ENCODE data around the gene HAPLN2. TPM values are rescaled to one million over a fixed set of nuclear protein-coding genes. Genes with fewer than 3 reads are reported as not detected.
A peak's percentile ranks its signal among the peaks of the same experiment; 100 is the strongest.

HAPLN2 gene
- total RNA-seq, 1 experiment from 2014 or later: 1.2 TPM

DNA sequence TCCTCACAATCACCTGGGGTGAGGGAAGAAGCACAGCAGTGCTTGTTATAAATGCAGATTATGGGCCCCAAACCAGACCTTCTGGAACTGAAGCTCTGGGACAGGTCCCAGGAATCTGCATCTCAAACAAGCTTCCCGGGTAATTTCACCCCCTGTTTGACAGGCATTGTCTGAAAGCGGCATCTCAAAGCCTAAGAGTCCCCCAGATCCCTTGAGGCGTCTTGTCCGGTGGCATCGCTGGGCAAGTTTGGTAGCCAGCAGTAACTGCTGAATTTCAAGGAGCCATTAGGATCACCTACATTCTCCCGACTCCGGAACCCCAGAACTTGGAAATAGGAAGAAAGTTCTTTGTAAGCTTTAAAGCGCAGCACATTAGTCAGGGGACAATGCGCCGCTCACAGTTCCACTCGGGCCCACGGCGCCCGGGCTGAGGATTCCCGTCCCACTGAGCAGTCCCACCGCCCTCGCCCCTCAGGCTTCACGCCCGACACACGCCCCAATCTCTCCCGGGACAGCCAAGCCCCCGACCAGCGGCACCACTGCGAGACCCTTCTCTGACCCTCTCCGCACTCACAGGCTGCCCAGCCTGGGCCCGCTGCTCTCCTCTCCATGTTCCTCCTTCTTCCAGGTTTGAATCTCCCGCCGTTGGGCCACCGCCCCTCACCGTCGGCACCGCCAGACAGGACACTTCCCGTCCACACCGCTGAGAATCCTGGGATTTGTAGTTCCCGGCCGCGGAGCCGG, 47.1 kb upstream of the HAPLN2 start, which contains the start of gene IQGAP3:
Gene IQGAP3 (minus strand): TSS at position 647 of the 744 bp plus-strand sequence. CDS start 36 bp downstream, at position 611.
- Mint-ChIP-seq H3K4me1 (peaks cover 15% of the 10 kb centered on the region), H3K27ac (peak within 1 kb of the TSS; percentile 61; the same call in 1 of the 2 replicates)
- POLR2A ChIA-PET: interaction anchor here (0.7 kb wide), 1 partner anchor 81 kb away, joined by 3 read pairs; no protein-coding TSS in a partner anchor

More for the DNA sequence above, 47.1 kb upstream of the HAPLN2 start, which contains the start of gene IQGAP3:
- TF ChIP-seq ZNF671 (CRISPR knock-in tag; IDR thresholded peaks at IDR 0.05): no peak
- no peak for TF ChIP-seq CBFB (CRISPR knock-in tag; IDR thresholded peaks at IDR 0.05; ENCODE audit: low read depth)
- TF ChIP-seq ZNF138 (CRISPR knock-in tag; conservative IDR thresholded peaks at IDR 0.05): no peak
- no peak for TF ChIP-seq NFYB (CRISPR knock-in tag; conservative IDR thresholded peaks at IDR 0.05; ENCODE audit: low read depth)
- no peak for TF ChIP-seq TEAD1 (CRISPR knock-in tag; IDR thresholded peaks at IDR 0.05)
- TF ChIP-seq, protein P1, sequence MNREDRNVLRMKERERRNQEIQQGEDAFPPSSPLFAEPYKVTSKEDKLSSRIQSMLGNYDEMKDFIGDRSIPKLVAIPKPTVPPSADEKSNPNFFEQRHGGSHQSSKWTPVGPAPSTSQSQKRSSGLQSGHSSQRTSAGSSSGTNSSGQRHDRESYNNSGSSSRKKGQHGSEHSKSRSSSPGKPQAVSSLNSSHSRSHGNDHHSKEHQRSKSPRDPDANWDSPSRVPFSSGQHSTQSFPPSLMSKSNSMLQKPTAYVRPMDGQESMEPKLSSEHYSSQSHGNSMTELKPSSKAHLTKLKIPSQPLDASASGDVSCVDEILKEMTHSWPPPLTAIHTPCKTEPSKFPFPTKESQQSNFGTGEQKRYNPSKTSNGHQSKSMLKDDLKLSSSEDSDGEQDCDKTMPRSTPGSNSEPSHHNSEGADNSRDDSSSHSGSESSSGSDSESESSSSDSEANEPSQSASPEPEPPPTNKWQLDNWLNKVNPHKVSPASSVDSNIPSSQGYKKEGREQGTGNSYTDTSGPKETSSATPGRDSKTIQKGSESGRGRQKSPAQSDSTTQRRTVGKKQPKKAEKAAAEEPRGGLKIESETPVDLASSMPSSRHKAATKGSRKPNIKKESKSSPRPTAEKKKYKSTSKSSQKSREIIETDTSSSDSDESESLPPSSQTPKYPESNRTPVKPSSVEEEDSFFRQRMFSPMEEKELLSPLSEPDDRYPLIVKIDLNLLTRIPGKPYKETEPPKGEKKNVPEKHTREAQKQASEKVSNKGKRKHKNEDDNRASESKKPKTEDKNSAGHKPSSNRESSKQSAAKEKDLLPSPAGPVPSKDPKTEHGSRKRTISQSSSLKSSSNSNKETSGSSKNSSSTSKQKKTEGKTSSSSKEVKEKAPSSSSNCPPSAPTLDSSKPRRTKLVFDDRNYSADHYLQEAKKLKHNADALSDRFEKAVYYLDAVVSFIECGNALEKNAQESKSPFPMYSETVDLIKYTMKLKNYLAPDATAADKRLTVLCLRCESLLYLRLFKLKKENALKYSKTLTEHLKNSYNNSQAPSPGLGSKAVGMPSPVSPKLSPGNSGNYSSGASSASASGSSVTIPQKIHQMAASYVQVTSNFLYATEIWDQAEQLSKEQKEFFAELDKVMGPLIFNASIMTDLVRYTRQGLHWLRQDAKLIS (CRISPR knock-in tag; IDR thresholded peaks at IDR 0.05; ENCODE audit: borderline replicate concordance): no peak
- TF ChIP-seq, protein P2, sequence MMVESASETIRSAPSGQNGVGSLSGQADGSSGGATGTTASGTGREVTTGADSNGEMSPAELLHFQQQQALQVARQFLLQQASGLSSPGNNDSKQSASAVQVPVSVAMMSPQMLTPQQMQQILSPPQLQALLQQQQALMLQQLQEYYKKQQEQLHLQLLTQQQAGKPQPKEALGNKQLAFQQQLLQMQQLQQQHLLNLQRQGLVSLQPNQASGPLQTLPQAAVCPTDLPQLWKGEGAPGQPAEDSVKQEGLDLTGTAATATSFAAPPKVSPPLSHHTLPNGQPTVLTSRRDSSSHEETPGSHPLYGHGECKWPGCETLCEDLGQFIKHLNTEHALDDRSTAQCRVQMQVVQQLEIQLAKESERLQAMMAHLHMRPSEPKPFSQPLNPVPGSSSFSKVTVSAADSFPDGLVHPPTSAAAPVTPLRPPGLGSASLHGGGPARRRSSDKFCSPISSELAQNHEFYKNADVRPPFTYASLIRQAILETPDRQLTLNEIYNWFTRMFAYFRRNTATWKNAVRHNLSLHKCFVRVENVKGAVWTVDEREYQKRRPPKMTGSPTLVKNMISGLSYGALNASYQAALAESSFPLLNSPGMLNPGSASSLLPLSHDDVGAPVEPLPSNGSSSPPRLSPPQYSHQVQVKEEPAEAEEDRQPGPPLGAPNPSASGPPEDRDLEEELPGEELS (CRISPR knock-in tag; IDR thresholded peaks at IDR 0.05): no peak; the same call in 1 of the 2 replicates
- TF ChIP-seq ZNF232 (CRISPR knock-in tag; IDR thresholded peaks at IDR 0.05): no peak
- no peak for TF ChIP-seq FOXP1 (CRISPR knock-in tag; IDR thresholded peaks at IDR 0.05; ENCODE audit: borderline replicate concordance)
- TF ChIP-seq NFE2L1 (CRISPR knock-in tag; IDR thresholded peaks at IDR 0.05): peak; percentile 89
- TF ChIP-seq, protein P3, sequence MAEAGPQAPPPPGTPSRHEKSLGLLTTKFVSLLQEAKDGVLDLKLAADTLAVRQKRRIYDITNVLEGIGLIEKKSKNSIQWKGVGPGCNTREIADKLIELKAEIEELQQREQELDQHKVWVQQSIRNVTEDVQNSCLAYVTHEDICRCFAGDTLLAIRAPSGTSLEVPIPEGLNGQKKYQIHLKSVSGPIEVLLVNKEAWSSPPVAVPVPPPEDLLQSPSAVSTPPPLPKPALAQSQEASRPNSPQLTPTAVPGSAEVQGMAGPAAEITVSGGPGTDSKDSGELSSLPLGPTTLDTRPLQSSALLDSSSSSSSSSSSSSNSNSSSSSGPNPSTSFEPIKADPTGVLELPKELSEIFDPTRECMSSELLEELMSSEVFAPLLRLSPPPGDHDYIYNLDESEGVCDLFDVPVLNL (CRISPR knock-in tag; IDR thresholded peaks at IDR 0.05; ENCODE audit: borderline replicate concordance, low read depth): peak; percentile 100
- TF ChIP-seq KAT7 (CRISPR knock-in tag; IDR thresholded peaks at IDR 0.05; ENCODE audit: borderline replicate concordance): no peak
- TF ChIP-seq, protein P4, sequence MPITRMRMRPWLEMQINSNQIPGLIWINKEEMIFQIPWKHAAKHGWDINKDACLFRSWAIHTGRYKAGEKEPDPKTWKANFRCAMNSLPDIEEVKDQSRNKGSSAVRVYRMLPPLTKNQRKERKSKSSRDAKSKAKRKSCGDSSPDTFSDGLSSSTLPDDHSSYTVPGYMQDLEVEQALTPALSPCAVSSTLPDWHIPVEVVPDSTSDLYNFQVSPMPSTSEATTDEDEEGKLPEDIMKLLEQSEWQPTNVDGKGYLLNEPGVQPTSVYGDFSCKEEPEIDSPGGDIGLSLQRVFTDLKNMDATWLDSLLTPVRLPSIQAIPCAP (CRISPR knock-in tag; IDR thresholded peaks at IDR 0.05): no peak
- peak; percentile 96 for TF ChIP-seq MYBL2 (CRISPR knock-in tag; IDR thresholded peaks at IDR 0.05)
- TF ChIP-seq GABPB1 (CRISPR knock-in tag; IDR thresholded peaks at IDR 0.05): peak; percentile 85
- peak; percentile 60; the same call in 1 of the 2 replicates for TF ChIP-seq SP1 (CRISPR knock-in tag; conservative IDR thresholded peaks at IDR 0.05)
- TF ChIP-seq FOXJ3 (CRISPR knock-in tag; IDR thresholded peaks at IDR 0.05; ENCODE audit: borderline replicate concordance): no peak
- 0 out of 2 replicates have a peak, but pooled peaks have one; percentile 21 for TF ChIP-seq ETV6 (CRISPR knock-in tag; IDR thresholded peaks at IDR 0.05)
- TF ChIP-seq, protein P5, sequence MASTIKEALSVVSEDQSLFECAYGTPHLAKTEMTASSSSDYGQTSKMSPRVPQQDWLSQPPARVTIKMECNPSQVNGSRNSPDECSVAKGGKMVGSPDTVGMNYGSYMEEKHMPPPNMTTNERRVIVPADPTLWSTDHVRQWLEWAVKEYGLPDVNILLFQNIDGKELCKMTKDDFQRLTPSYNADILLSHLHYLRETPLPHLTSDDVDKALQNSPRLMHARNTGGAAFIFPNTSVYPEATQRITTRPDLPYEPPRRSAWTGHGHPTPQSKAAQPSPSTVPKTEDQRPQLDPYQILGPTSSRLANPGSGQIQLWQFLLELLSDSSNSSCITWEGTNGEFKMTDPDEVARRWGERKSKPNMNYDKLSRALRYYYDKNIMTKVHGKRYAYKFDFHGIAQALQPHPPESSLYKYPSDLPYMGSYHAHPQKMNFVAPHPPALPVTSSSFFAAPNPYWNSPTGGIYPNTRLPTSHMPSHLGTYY (CRISPR knock-in tag; IDR thresholded peaks at IDR 0.05): no peak
- no peak for TF ChIP-seq NR1H2 (CRISPR knock-in tag; IDR thresholded peaks at IDR 0.05)
- no peak for TF ChIP-seq HMGA2 (CRISPR knock-in tag; IDR thresholded peaks at IDR 0.05)
- TF ChIP-seq, protein P6, sequence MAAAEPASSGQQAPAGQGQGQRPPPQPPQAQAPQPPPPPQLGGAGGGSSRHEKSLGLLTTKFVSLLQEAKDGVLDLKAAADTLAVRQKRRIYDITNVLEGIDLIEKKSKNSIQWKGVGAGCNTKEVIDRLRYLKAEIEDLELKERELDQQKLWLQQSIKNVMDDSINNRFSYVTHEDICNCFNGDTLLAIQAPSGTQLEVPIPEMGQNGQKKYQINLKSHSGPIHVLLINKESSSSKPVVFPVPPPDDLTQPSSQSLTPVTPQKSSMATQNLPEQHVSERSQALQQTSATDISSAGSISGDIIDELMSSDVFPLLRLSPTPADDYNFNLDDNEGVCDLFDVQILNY (CRISPR knock-in tag; IDR thresholded peaks at IDR 0.05): peak; percentile 96
- TF ChIP-seq SMAD4 (CRISPR knock-in tag; IDR thresholded peaks at IDR 0.05): no peak
- peak; percentile 59 for TF ChIP-seq FOXK1 (CRISPR knock-in tag; IDR thresholded peaks at IDR 0.05)
- H3K9me3 Mint-ChIP-seq: no peaks in the 10 kb centered on the region
- peak within 1 kb of the TSS; percentile 99 for H3K4me3 Mint-ChIP-seq
- DNase-seq (ENCODE audit: low spot score) (peak; percentile 95), ATAC-seq (peak; percentile 98)
- CTCF ChIA-PET: interaction anchor here (0.9 to 2.3 kb wide), 7 partner anchors 13 to 106 kb away, joined by 3 to 15 read pairs (median 3); partner anchors contain the start of gene HAPLN2
- no peaks in the 10 kb centered on the region; the same call in 1 of the 2 replicates for H3K27me3 Mint-ChIP-seq (ENCODE audit: low read depth)
- H3K36me3 Mint-ChIP-seq: peaks cover 13% of the 10 kb centered on the region
